Hepatocyte (in vitro differentiated cells): ENCODE results near the gene ARL16. TPM values are rescaled to one million over a fixed set of nuclear protein-coding genes. Genes with fewer than 3 reads are reported as not detected.

Source experiments
- DNase-seq: peaks from one replicate; pipeline ENCODE4 v3.0.0-alpha.2; 2016; ENCODE audit warnings: low spot score
- H2AFZ ChIP-seq: fragments of 200-600 bp; sonication (generic); 2 replicates; pipeline ENCODE4 v1.6.0; 2016; ENCODE audit warnings: antibody characterized with exemption, mild to moderate bottlenecking
- H3K27ac ChIP-seq: fragments of 200-600 bp; sonication (generic); 2 replicates; pipeline ENCODE4 v1.5.1; 2016; ENCODE audit warnings: mild to moderate bottlenecking
- H3K27me3 ChIP-seq: fragments of 200-600 bp; sonication (generic); 2 replicates; pipeline ENCODE4 v1.6.1; 2016
- H3K36me3 ChIP-seq: fragments of 200-600 bp; sonication (generic); replicated peaks from 2 replicates; pipeline ENCODE4 v1.5.1; 2016; ENCODE audit warnings: low read depth; ENCODE audit not compliant: insufficient read depth
- H3K4me1 ChIP-seq: fragments of 200-600 bp; sonication (generic); 2 replicates; pipeline ENCODE4 v1.5.1; 2016; ENCODE audit warnings: mild to moderate bottlenecking, moderate library complexity; ENCODE audit not compliant: insufficient read depth
- H3K4me2 ChIP-seq: fragments of 200-600 bp; sonication (generic); 2 replicates; pipeline ENCODE4 v1.6.0; 2016
- H3K4me3 ChIP-seq: fragments of 200-600 bp; sonication (generic); 2 replicates; pipeline ENCODE4 v1.5.1; 2016; ENCODE audit warnings: mild to moderate bottlenecking
- H3K79me2 ChIP-seq: fragments of 200-600 bp; sonication (generic); 2 replicates; pipeline ENCODE4 v1.6.0; 2017; ENCODE audit warnings: mild to moderate bottlenecking
- H3K9me2 ChIP-seq: fragments of 200-600 bp; sonication (generic); replicated peaks from 2 replicates; pipeline ENCODE4 v1.6.0; 2017; ENCODE audit warnings: mild to moderate bottlenecking; ENCODE audit not compliant: insufficient read depth
- H3K9me3 ChIP-seq: fragments of 200-600 bp; sonication (generic); 2 replicates; pipeline ENCODE4 v1.5.1; 2016; ENCODE audit warnings: low read depth, mild to moderate bottlenecking
- H4K20me1 ChIP-seq: fragments of 200-600 bp; sonication (generic); 2 replicates; pipeline ENCODE4 v1.6.0; 2016; ENCODE audit warnings: mild to moderate bottlenecking; ENCODE audit not compliant: insufficient read depth, poor library complexity, severe bottlenecking
- CTCF ChIP-seq: fragments of 200-600 bp; sonication (generic); IDR thresholded peaks from 2 replicates; pipeline ENCODE4 v1.5.1; 2016; ENCODE audit warnings: antibody characterized with exemption, mild to moderate bottlenecking; ENCODE audit not compliant: poor library complexity
- EZH2 ChIP-seq: fragments of 200-600 bp; sonication (generic); IDR thresholded peaks from 2 replicates; pipeline ENCODE4 v1.6.1; 2016; ENCODE audit warnings: antibody characterized with exemption, mild to moderate bottlenecking, borderline replicate concordance
- EZH2phosphoT487 ChIP-seq: fragments of 200-600 bp; sonication (generic); IDR thresholded peaks from one replicate; pipeline ENCODE4 v1.6.1; 2018; ENCODE audit warnings: antibody characterized with exemption, mild to moderate bottlenecking, low read depth, moderate library complexity; ENCODE audit not compliant: unreplicated experiment, severe bottlenecking
- WGBS: methylation state at CpG from one replicate; pipeline ENCODE4 v1.1.6; 2016; ENCODE audit warnings: low lambda C conversion rate; ENCODE audit errors: missing lambda C conversion rate; 5-methylcytosine and 5-hydroxymethylcytosine counted together
- microRNA-seq: library from miRNA; unstranded; fragments of <30 nt; microRNA quantifications from one replicate; pipeline ENCODE4, GENCODE V29; 2017
- polyA plus RNA-seq: library from polyadenylated mRNA; unstranded; fragments of >200 nt; fragmentation: Nextera tagmentation; extraction: Ambion mirVana; gene quantifications from 2 replicates; pipeline ENCODE4 v1.2.1, GENCODE V29; 2016
- small RNA-seq: library from RNA; depleted of rRNA; stranded (forward); fragments of <200 nt; gene quantifications from one replicate; pipeline ENCODE3, GENCODE V24; 2014
- total RNA-seq: library from RNA; depleted of rRNA; stranded (reverse); fragments of >200 nt; gene quantifications from 2 replicates; pipeline ENCODE4 v1.2.3, GENCODE V29; 2014

The ARL16 gene
- total and polyA plus RNA-seq, 2 experiments from 2014 or later: 38.8 to 70.6 TPM

- Histone ChIP-seq H3K79me2 (peaks cover 61% of the 10 kb centered on the region), H3K36me3 (no peaks in the 10 kb centered on the region), H2AFZ (no peak overlapping the region), H3K27me3 (no peaks in the 10 kb centered on the region), H4K20me1 (peaks cover 47% of the 10 kb centered on the region), H3K27ac (peak overlapping the region; percentile 97), H3K9me2 (no peaks in the 10 kb centered on the region), H3K9me3 (no peaks in the 10 kb centered on the region), H3K4me2 (peak overlapping the region; percentile 81), H3K4me3 (peak overlapping the region; percentile 56), H3K4me1 (peaks cover 22% of the 10 kb centered on the region)
- WGBS: 67% methylated on average over 5 of the region's 5 CpGs
- TF ChIP-seq EZH2 (no peak), CTCF (no peak), EZH2phosphoT487 (no peak)
- no peak for DNase-seq
Measured at GRCh38 chr17:81635431-81635830, 48.2 kb downstream of the ARL16 start.

GRCh38 chr17:81631482-81631881 lies 52.1 kb downstream of the ARL16 start:
- Histone ChIP-seq H3K4me3 (no peak overlapping the region), H3K4me2 (no peak overlapping the region), H3K9me2 (no peaks in the 10 kb centered on the region), H3K36me3 (peaks cover 3% of the 10 kb centered on the region), H2AFZ (no peak overlapping the region), H3K79me2 (peaks cover 63% of the 10 kb centered on the region), H4K20me1 (peaks cover 47% of the 10 kb centered on the region), H3K9me3 (no peaks in the 10 kb centered on the region), H3K27ac (no peak overlapping the region), H3K4me1 (peaks cover 18% of the 10 kb centered on the region), H3K27me3 (no peaks in the 10 kb centered on the region)
- TF ChIP-seq CTCF: no peak
- no peak for TF ChIP-seq EZH2phosphoT487
- TF ChIP-seq EZH2: no peak
- WGBS: 96% methylated on average over 7 of the region's 7 CpGs
- no peak for DNase-seq

Small RNA genes within 50 kb of the gene (microRNA-seq; reads per million reads assigned to microRNA genes)
- not detected for gene MIR6786

Small RNA genes within 50 kb of the gene (small RNA-seq; reads per million reads assigned to genes)
- 0.16 reads per million for gene MIR6786

Other genes with a start within 250 kb of the ARL16 start
- gene ACTG1, start 171.0 kb downstream of the ARL16 start, total RNA-seq: 3,207 and 3,298 TPM in 2 replicates
- gene ACTG1, start 171.0 kb downstream of the ARL16 start, polyA plus RNA-seq: 2,719 and 2,832 TPM in 2 replicates
- 1.8 and 3.7 TPM in 2 replicates for gene FSCN2, start 155.4 kb downstream of the ARL16 start, total RNA-seq
- 0.29 and 0.40 TPM in 2 replicates for gene FSCN2, start 155.4 kb downstream of the ARL16 start, polyA plus RNA-seq
- 18.3 and 20.9 TPM in 2 replicates for gene FAAP100, start 131.4 kb downstream of the ARL16 start, total RNA-seq
- 30.7 and 34.4 TPM in 2 replicates for gene FAAP100, start 131.4 kb downstream of the ARL16 start, polyA plus RNA-seq
- gene NPLOC4, start 46.7 kb downstream of the ARL16 start, total RNA-seq: 48.2 and 54.6 TPM in 2 replicates
- 53.7 and 56.1 TPM in 2 replicates for gene NPLOC4, start 46.7 kb downstream of the ARL16 start, polyA plus RNA-seq
- 1.4 and 3.5 TPM in 2 replicates for gene TSPAN10, start 46.6 kb downstream of the ARL16 start, total RNA-seq
- 12.0 and 15.2 TPM in 2 replicates for gene TSPAN10, start 46.6 kb downstream of the ARL16 start, polyA plus RNA-seq
- 0.87 and 2.1 TPM in 2 replicates for gene PDE6G, start 27.3 kb downstream of the ARL16 start, total RNA-seq
- gene PDE6G, start 27.3 kb downstream of the ARL16 start, polyA plus RNA-seq: 0.37 and 0.83 TPM in 2 replicates
- gene OXLD1, start 17.2 kb downstream of the ARL16 start, total RNA-seq: 22.3 and 37.8 TPM in 2 replicates
- 39.8 and 55.2 TPM in 2 replicates for gene OXLD1, start 17.2 kb downstream of the ARL16 start, polyA plus RNA-seq
- 8.3 and 9.1 TPM in 2 replicates for gene CCDC137, start 17.1 kb downstream of the ARL16 start, total RNA-seq
- gene CCDC137, start 17.1 kb downstream of the ARL16 start, polyA plus RNA-seq: 20.5 and 23.0 TPM in 2 replicates
- 47.3 and 59.2 TPM in 2 replicates for gene HGS, start 214 bp upstream of the ARL16 start, total RNA-seq
- 128 and 142 TPM in 2 replicates for gene HGS, start 214 bp upstream of the ARL16 start, polyA plus RNA-seq
- gene MRPL12, start 19.6 kb upstream of the ARL16 start, total RNA-seq: 24.5 and 37.0 TPM in 2 replicates
- 94.6 and 96.1 TPM in 2 replicates for gene MRPL12, start 19.6 kb upstream of the ARL16 start, polyA plus RNA-seq
- 27.5 and 31.3 TPM in 2 replicates for gene SLC25A10, start 28.5 kb upstream of the ARL16 start, total RNA-seq
- gene SLC25A10, start 28.5 kb upstream of the ARL16 start, polyA plus RNA-seq: 34.8 and 53.2 TPM in 2 replicates
- 2.4 and 2.9 TPM in 2 replicates for gene GCGR, start 120.4 kb upstream of the ARL16 start, total RNA-seq
- gene GCGR, start 120.4 kb upstream of the ARL16 start, polyA plus RNA-seq: 2.5 and 3.8 TPM in 2 replicates
- gene MCRIP1, start 149.5 kb upstream of the ARL16 start, total RNA-seq: 63.3 and 66.1 TPM in 2 replicates
- 118 and 138 TPM in 2 replicates for gene MCRIP1, start 149.5 kb upstream of the ARL16 start, polyA plus RNA-seq
- gene PPP1R27, start 151.3 kb upstream of the ARL16 start, total RNA-seq: not detected in 2 replicates
- gene PPP1R27, start 151.3 kb upstream of the ARL16 start, polyA plus RNA-seq: 0.56 and 0.72 TPM in 2 replicates
- gene P4HB, start 176.7 kb upstream of the ARL16 start, total RNA-seq: 1,163 and 1,316 TPM in 2 replicates
- gene P4HB, start 176.7 kb upstream of the ARL16 start, polyA plus RNA-seq: 1,233 and 1,240 TPM in 2 replicates
- gene ARHGDIA, start 187.5 kb upstream of the ARL16 start, total RNA-seq: 57.0 and 80.7 TPM in 2 replicates
- 295 and 311 TPM in 2 replicates for gene ARHGDIA, start 187.5 kb upstream of the ARL16 start, polyA plus RNA-seq
- 50.9 and 55.3 TPM in 2 replicates for gene ALYREF, start 207.8 kb upstream of the ARL16 start, total RNA-seq
- gene ALYREF, start 207.8 kb upstream of the ARL16 start, polyA plus RNA-seq: 96.4 and 106 TPM in 2 replicates
- 129 and 155 TPM in 2 replicates for gene ANAPC11, start 207.9 kb upstream of the ARL16 start, total RNA-seq
- gene ANAPC11, start 207.9 kb upstream of the ARL16 start, polyA plus RNA-seq: 307 and 345 TPM in 2 replicates
- gene NPB, start 218.4 kb upstream of the ARL16 start, total RNA-seq: 0.47 and 2.6 TPM in 2 replicates
- 2.2 and 3.2 TPM in 2 replicates for gene NPB, start 218.4 kb upstream of the ARL16 start, polyA plus RNA-seq
- 81.1 and 84.7 TPM in 2 replicates for gene PCYT2, start 227.6 kb upstream of the ARL16 start, total RNA-seq
- 124 and 126 TPM in 2 replicates for gene PCYT2, start 227.6 kb upstream of the ARL16 start, polyA plus RNA-seq
- 16.5 and 18.6 TPM in 2 replicates for gene SIRT7, start 234.4 kb upstream of the ARL16 start, total RNA-seq
- gene SIRT7, start 234.4 kb upstream of the ARL16 start, polyA plus RNA-seq: 35.2 and 36.0 TPM in 2 replicates
- 18.1 and 21.3 TPM in 2 replicates for gene MAFG, start 243.9 kb upstream of the ARL16 start, total RNA-seq
- 28.5 and 37.4 TPM in 2 replicates for gene MAFG, start 243.9 kb upstream of the ARL16 start, polyA plus RNA-seq